SKM-1 treated with dmso at 0.1 percent for 144 hours (cell line): Measurements from ENCODE around the gene PTPRN2.

Source experiments
- DNase-seq: peaks from one replicate; lab custom pipeline; 2025; ENCODE audit not compliant: unreplicated experiment; lab: John Stamatoyannopoulos, UW

Gene PTPRN2

DNA sequence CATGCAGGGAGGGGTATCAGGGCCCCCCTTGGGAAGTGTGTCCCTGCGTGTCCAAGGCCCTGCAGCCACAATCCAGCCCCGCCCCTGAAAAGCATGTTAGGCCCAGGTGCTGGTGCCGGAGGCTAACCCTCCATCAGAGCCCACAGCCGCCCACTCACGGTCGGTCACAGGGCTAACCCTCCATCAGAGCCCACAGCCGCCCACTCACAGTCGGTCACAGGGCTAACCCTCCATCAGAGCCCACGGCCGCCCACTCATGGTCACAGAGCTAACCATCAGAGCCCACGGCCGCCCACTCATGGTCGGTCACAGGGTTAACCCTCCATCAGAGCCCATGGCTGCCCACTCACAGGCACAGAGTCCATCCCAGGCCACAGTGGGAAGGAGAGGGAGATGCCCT is 824.8 kb downstream of the PTPRN2 start:
- no peak for DNase-seq

DNA sequence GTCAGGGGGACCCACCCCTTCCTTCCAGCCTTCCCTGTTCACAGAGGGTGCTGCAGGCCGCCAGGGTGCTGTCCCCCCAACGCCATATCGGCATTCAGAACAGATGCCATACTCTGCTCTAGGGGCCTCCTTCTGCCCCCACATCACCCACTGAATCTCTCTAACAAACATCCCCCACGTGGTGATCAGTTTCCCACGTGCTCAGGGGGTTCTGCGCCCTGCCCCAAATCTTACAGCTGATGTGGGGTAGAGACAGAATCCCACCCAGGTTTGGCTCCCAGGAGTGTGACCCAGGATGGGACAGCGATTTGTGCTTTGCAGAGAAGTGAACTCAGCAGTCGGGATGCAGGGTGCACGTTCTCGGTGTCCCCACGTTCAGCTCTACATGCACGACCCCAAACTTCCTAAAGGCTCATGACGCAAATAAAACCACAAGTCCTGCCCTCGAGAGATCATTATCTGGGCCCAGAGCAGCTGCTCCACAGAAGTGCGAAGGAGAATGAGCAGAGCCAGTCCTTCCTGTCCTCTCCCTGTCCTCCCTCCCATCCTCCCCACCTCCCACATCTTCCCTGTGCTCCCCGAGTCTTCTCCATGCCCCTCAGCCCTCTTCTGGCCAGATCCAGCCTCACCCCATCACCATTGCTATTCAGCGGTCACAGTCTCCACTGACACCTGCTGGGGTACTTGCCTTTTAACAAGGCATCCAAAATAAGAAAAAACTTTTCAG is 827.5 kb downstream of the PTPRN2 start:
- no peak for DNase-seq

DNA sequence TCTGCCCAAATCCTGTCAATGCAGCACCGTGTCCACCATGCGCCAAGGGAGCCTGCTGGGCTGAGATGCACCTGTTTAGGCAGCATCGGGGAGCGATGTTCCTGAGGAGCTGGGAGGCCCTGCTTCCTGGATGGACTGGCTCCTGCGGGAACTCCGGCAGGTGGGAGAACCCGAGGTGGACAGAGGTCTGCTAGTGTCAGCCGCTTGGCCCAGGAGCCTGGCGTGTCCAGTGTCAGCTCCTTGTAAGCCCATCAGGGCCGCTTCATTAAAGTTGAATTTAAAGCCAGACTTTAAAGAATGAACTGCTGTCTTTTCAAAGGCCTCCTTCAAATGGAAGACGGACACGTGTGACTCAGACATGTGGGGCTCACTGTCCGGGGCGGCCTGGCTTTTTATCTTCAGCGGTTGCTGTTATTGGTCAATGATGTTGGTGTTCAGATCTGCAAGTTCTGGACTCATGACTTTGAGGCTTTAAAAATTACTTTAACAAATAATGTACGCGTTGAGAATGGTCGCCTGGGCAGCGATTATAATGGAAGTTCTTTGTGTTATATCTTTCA is 828.3 kb downstream of the PTPRN2 start:
- DNase-seq: no peak

DNA sequence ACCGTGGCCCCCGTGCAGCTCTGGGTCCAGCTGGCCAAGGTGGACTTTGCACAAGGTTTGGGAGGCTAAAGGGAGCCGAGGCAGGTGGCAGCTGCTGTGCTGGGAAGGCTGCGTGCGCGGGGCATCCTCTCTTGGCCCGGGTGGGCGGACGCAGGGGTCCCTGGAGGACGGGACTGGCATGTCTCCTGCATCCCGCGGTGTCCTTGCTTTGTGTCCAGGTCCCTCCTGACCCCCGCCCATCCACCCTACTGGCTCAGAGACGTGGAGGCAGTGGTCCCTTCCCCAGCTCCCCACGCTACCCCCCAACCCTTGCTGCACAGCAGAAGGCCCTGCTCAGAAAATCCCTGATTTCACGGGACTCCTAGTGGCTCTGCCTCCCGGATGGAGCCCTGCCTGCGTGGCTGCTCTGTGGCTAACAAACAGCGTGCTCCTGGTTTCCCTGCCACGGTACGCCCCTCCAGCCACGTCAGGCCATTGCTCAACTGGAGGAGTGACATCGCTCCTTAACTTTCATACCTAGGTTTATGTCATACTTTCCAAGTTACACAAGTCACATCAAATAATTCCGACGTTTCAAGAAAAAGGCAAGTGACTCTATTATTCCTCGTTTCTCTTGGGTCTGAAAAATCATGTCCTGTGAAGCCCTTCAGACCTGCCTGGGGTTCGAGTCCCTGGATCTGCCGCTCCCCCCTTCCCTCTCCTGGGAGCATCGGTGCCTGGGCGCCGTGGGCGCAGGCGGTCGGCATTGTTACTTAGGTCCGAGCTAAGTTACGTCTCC is 829.0 kb downstream of the PTPRN2 start:
- no peak for DNase-seq

DNA sequence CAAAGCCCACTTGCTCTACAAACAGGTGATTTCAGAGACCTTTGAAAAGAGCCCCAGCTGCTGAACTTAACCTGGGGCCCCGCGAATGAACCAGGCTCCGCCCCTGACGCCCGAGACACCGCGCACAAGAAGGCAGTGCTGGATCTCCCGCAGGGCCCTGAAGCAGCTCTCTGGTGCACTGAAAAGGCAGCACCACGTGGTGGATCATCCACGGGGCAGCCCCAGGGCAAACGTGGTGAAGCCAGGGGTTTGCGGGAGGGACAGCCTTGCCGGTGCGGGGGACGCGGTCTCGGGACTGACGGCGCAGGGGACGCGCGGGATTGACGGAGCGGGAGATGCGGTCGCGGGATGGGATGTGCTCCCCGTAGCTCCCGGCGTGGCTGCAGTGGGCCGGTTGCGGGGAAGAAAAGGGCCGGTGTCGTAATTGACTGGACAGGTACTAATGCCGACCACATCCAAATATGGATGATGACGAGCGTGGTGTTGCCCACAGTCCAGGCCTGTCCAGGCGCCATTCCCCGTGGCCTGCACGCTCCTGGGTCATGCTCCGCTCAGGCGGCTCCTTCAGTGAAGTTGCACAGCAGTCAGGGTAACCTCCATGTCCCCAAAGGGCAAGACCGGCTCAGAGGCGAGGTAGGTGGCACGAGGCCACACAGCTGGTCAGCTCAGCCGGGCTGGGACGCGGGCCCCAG is 829.7 kb downstream of the PTPRN2 start:
- no peak for DNase-seq

DNA sequence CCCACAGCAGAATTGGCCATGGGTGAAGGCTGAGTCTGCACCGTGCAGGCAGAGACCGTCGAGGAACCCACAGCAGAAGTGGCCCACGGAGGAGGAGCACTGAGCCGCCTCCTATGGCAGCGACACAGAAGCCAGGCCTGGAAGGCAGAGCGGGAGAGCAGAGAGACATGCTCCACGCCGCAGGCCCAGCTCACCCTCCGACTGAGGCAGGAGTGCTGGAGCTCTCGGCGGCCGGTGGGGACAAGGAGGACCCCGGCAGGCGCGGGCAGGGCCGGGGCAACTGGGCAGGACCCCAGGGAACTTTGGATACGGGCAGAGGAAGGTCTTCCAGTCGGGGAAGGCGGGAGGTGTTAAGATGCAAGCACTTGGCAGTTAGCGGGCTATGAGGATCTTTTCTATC is 830.4 kb downstream of the PTPRN2 start:
- no peak for DNase-seq

GRCh38 chr7:157755741-157756140 is 831.9 kb downstream of the PTPRN2 start:
- no peak for DNase-seq

- no peak for DNase-seq
Measured at GRCh38 chr7:157754416-157754790, 833.2 kb downstream of the PTPRN2 start.

GRCh38 chr7:157753713-157754415 is 833.8 kb downstream of the PTPRN2 start:
- DNase-seq: no peak

GRCh38 chr7:157752832-157753291 is 834.8 kb downstream of the PTPRN2 start:
- no peak for DNase-seq

DNA sequence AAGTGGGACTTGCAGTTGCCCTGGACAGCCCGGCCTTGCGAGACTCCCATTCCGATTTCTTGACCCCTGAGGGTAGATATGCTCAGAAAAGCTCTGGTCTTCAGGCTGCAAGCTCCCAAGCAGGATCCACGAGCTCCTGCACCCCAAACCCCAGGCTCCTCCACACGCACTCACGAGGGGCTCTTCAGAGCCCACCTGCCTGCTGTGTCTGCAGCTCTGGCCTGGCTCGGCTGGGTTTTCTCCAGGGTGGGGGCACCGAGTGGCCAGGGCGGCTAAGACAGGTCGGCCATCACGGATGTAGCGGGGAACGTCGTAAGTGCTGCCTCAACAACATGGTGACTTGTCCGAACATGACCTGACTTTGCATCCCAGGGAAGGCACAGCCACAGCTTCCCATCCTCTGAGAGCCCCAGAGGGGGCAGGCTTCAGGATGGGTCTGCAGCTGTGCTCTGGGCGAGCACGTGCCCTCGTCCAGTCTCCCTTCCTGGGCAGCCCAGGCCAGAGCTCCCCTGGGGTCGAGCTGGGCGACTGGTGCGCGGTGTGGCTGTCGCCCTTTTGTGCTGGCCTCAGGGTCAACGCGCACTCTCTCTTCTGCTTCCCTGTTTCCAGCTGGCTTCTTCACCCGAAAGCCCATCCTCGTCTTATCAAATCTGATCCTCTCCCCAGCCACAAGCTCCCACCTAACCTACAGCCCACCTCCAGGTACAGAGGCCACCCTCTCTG is 835.5 kb downstream of the PTPRN2 start:
- no peak for DNase-seq

GRCh38 chr7:157751406-157751805 is 836.2 kb downstream of the PTPRN2 start:
- DNase-seq: no peak

DNA sequence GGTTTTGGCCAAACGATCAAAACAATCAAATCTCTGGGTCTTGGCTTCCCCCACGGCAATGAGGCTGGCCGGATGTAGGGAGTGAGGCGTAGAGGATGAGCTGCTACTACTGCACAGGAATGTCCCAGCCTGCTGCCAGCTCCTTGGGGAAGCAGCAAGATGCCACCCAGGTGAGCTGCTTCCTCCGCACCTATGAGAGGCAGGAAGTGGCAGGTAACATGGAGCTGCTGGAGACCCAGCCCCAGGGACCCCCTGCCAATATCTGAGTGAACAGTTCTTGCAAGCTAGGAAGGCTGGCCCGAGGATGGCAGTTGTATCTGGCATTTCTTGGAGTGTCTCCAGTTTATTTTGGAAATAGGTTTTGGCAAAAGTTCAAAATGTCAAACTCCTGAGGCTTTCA is 837.3 kb downstream of the PTPRN2 start:
- DNase-seq: no peak

- no peak for DNase-seq
Measured at GRCh38 chr7:157745721-157746709, 841.6 kb downstream of the PTPRN2 start.

DNA sequence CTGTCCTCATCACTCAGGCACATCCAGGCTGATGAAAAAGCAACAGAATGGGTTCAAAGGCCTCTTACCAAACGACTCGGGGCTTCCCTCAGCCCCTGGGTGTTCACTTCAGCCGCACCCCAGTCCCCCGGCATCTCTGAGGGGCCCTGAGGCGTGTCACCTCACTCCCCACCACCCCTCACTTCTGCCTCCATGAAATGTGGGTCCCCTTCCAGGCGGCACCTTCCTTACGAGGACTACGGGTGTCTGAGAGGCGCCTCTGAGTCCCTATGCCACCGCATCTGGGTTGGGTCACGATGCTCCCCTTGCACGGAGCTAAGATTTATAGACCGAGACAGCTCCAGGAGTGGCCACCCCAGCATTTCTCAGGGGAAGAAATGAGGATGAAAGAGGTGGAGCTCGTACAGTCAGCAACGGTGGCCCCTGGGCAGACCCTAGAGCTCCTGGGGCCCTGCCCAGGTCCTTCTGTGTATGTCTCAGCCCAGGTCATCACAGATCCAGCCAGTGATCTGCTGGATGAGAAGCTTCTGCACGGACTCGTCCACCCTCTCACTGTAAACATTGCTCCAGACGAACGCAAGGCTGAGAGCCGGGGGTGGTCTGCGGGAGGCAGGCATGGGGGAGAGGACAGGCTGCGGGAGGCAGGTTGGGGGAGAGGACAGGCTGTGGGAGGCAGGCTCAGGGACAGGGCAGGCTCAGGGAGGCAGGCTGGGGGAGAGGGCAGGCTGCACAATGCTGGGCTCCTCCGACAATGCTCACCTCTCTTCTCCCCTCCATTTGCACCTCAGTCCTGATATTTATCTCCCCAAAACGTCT is 842.6 kb downstream of the PTPRN2 start:
- DNase-seq: no peak

DNA sequence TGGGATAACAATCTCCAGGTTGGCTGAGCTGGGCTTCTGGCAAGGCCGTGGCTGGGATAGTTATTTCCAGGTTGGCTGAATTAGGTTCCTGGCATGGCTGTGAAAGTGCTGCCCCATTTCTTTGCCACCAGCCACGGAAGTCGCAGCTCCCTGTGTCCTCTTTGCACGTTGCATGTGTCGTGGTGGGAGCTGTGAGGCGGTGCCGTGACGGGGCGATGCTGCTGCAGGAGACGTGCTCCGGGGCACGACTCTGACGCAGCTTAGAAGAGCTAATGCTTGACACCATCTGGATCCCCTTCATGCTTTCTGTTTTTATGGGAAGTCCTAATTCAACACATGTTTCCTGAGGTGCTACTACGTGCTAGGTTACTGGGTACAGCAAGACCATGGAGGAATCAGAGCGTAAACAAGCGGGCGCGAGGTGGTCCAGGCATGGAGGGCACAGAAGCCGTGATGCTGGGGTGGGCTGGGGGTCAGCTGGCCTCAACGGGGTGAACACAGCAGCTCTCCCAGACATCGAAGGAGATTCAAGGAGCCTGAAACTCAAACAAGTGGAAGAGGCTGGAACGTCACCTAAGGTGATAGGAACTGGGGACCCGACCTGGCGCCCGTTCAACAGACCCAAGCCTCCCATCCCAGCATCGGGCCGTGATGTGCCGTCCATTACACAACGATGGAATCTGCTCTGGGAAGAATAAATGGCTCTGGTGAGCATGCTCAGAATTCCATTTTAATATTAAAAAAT is 843.7 kb downstream of the PTPRN2 start:
- DNase-seq: no peak

DNA sequence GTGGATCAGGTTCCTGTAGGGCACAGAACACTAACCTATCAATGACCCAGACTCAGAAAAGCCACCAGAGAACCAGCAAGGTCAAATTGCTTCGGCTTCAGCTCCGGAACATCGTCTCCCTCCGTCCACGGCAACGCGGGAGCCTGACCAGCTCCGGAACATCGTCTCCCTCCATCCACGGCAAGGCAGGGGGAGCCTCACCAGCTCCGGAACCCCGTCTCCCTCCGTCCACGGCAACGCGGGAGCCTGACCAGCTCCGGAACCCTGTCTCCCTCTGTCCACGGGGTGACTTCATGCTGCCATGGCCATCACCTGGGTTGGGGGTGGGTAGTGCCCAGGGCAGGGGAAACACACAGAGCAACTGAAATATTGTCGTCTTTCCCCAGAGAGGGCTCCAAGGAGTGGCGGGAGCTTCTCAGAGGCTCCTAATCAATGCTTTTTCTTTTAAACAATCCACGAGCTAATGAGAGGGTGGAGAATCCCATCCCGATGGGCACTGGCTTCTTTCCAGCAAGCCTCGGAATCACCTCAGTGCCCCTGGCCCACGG is 847.3 kb downstream of the PTPRN2 start:
- DNase-seq: no peak
